ENCODE data around the gene SLU7.

The SLU7 gene

GRCh38 chr5:160399402-160400353, 19.2 kb downstream of the SLU7 start, which contains the start of gene FAM200C:
Gene FAM200C, minus strand, starts transcription at chr5:160400054. Its CDS starts 4,564 bp downstream, at chr5:160395490.
- DNase-seq: peak; percentile 97

GRCh38 chr5:160398806-160399205, 20.1 kb downstream of the SLU7 start:
- no peak for DNase-seq

- DNase-seq: no peak
Observed at GRCh38 chr5:160397492-160397891, 21.4 kb downstream of the SLU7 start.

GRCh38 chr5:160395111-160395510, 23.8 kb downstream of the SLU7 start:
- no peak for DNase-seq

- no peak for DNase-seq
Observed at GRCh38 chr5:160390787-160391696, 27.8 kb downstream of the SLU7 start.

- no peak for DNase-seq
Observed at GRCh38 chr5:160387445-160387844, 31.4 kb downstream of the SLU7 start.

- no peak for DNase-seq
Observed at GRCh38 chr5:160385496-160385895, 33.4 kb downstream of the SLU7 start.

- DNase-seq: no peak
Observed at GRCh38 chr5:160384681-160385080, 34.2 kb downstream of the SLU7 start.

- no peak for DNase-seq
Observed at GRCh38 chr5:160382346-160382745, 36.5 kb downstream of the SLU7 start.

GRCh38 chr5:160380041-160380440, 38.8 kb downstream of the SLU7 start:
- DNase-seq: no peak

GRCh38 chr5:160379511-160379910, 39.4 kb downstream of the SLU7 start:
- DNase-seq: no peak

GRCh38 chr5:160378330-160378729, 40.6 kb downstream of the SLU7 start:
- DNase-seq: no peak

GRCh38 chr5:160377651-160378050, 41.2 kb downstream of the SLU7 start:
- no peak for DNase-seq

- no peak for DNase-seq
Observed at GRCh38 chr5:160376416-160376815, 42.5 kb downstream of the SLU7 start.

- no peak for DNase-seq
Observed at GRCh38 chr5:160375701-160376100, 43.2 kb downstream of the SLU7 start.

- no peak for DNase-seq
Observed at GRCh38 chr5:160375166-160375565, 43.7 kb downstream of the SLU7 start.

- DNase-seq: no peak
Observed at GRCh38 chr5:160371294-160371693, 47.6 kb downstream of the SLU7 start.

GRCh38 chr5:160370713-160371034, 48.2 kb downstream of the SLU7 start:
- no peak for DNase-seq

GRCh38 chr5:160369990-160370712, 48.7 kb downstream of the SLU7 start, which contains the start of gene C1QTNF2:
Gene C1QTNF2, minus strand, starts transcription at chr5:160370626. Its CDS starts 15,615 bp downstream, at chr5:160355011.
- DNase-seq: peak; percentile 78

GRCh38 chr5:160367885-160368284, 51.0 kb downstream of the SLU7 start:
- no peak for DNase-seq

- DNase-seq: no peak
Observed at GRCh38 chr5:160367261-160367660, 51.6 kb downstream of the SLU7 start.

GRCh38 chr5:160366230-160366629, 52.7 kb downstream of the SLU7 start:
- DNase-seq: no peak

Data from retina (tissue), 1 donor.